NCI-H526 treated with DMSO at 0.1 percent for 48 hours (cell line): ENCODE measurements around the gene LRP2BP.
"Not testable (repeated sequence)": the region's sequence is repeated elsewhere in the genome, so short reads cannot be mapped to it uniquely, and the experiment has no call there.

ENCODE experiments used
- DNase-seq: peaks from one replicate; lab custom pipeline; 2025; lab: John Stamatoyannopoulos, UW

LRP2BP gene

GRCh38 chr4:185395956-185396723, 416 bp upstream of the LRP2BP start:
- DNase-seq: peak; percentile 84

- no peak for DNase-seq
These were observed 1.0 kb downstream of the LRP2BP start for GRCh38 chr4:185394568-185395237.

GRCh38 chr4:185392156-185392555, 3.6 kb downstream of the LRP2BP start:
- DNase-seq: no peak

- DNase-seq: no peak
These were observed 4.8 kb downstream of the LRP2BP start for GRCh38 chr4:185390941-185391340.

- DNase-seq: no peak
These were observed 7.8 kb downstream of the LRP2BP start for GRCh38 chr4:185387957-185388356.

- DNase-seq: no peak
These were observed 10.8 kb downstream of the LRP2BP start for GRCh38 chr4:185384930-185385331.

- no peak for DNase-seq
These were observed 11.7 kb downstream of the LRP2BP start for GRCh38 chr4:185384061-185384460.

- DNase-seq: no peak
These were observed 12.3 kb downstream of the LRP2BP start for GRCh38 chr4:185383451-185383850.

- no peak for DNase-seq
These were observed 13.0 kb downstream of the LRP2BP start for GRCh38 chr4:185382754-185383153.

GRCh38 chr4:185381288-185382196, 14.2 kb downstream of the LRP2BP start:
- DNase-seq: no peak

- DNase-seq: no peak
These were observed 15.4 kb downstream of the LRP2BP start for GRCh38 chr4:185380320-185380719.

GRCh38 chr4:185379326-185380295, 16.1 kb downstream of the LRP2BP start:
- no peak for DNase-seq

- no peak for DNase-seq
These were observed 17.5 kb downstream of the LRP2BP start for GRCh38 chr4:185378264-185378663.

- no peak for DNase-seq
These were observed 21.2 kb downstream of the LRP2BP start for GRCh38 chr4:185374573-185374972.

- DNase-seq: no peak
These were observed 21.7 kb downstream of the LRP2BP start for GRCh38 chr4:185374027-185374426.

- no peak for DNase-seq
These were observed 24.0 kb downstream of the LRP2BP start for GRCh38 chr4:185371702-185372101.

GRCh38 chr4:185370268-185370949, 25.3 kb downstream of the LRP2BP start:
- no peak for DNase-seq

GRCh38 chr4:185369731-185370130, 26.0 kb downstream of the LRP2BP start:
- DNase-seq: no peak

GRCh38 chr4:185364886-185365285, 30.8 kb downstream of the LRP2BP start:
- no peak for DNase-seq

GRCh38 chr4:185363251-185363650, 32.5 kb downstream of the LRP2BP start:
- no peak for DNase-seq

GRCh38 chr4:185362570-185362969, 33.2 kb downstream of the LRP2BP start:
- DNase-seq: not testable (repeated sequence)
